Measurements from ENCODE around the gene CUBN.

CUBN gene

GRCh38 chr10:17010363-17011145 lies 119.1 kb downstream of the CUBN start:
- no peak for TF ChIP-seq CTCF (conservative IDR thresholded peaks at IDR 0.05)
- H3K27ac ChIP-seq = no peak overlapping the region

GRCh38 chr10:17009212-17009700 lies 120.4 kb downstream of the CUBN start:
- TF ChIP-seq CTCF (conservative IDR thresholded peaks at IDR 0.05) = no peak
- H3K27ac ChIP-seq = no peak overlapping the region

- no peak for TF ChIP-seq CTCF (conservative IDR thresholded peaks at IDR 0.05)
- peak overlapping the region; percentile 45; the same call in 1 of the 2 replicates for H3K27ac ChIP-seq
These were observed 122.2 kb downstream of the CUBN start for GRCh38 chr10:17007418-17007770.

- no peak for TF ChIP-seq CTCF (conservative IDR thresholded peaks at IDR 0.05)
- H3K27ac ChIP-seq = peak overlapping the region; percentile 45
These were observed 122.8 kb downstream of the CUBN start for GRCh38 chr10:17006631-17007417.

GRCh38 chr10:17005621-17006566 lies 123.7 kb downstream of the CUBN start:
- TF ChIP-seq CTCF (conservative IDR thresholded peaks at IDR 0.05) = no peak
- H3K27ac ChIP-seq = peak overlapping the region; percentile 45

- H3K27ac ChIP-seq = no peak overlapping the region
- no peak for TF ChIP-seq CTCF (conservative IDR thresholded peaks at IDR 0.05)
These were observed 124.7 kb downstream of the CUBN start for GRCh38 chr10:17004801-17005380.
